Right atrium auricular region (tissue), 2 donors: ENCODE results near the gene HERC3. TPM values are rescaled to one million over a fixed set of nuclear protein-coding genes. Genes with fewer than 3 reads are reported as not detected.

ENCODE experiments used
- DNase-seq: peaks from one replicate; pipeline ENCODE4 v3.0.0-alpha.2; 2019; ENCODE audit warnings: low spot score
- H3K27ac ChIP-seq, 2 donors: fragments of 200-600 bp; sonication (generic); 1 replicate in 1 of 2; 2 replicates in 1 of 2; pipeline ENCODE4 v1.5.1; 2016 to 2019
- H3K27me3 ChIP-seq, 2 donors: fragments of 200-600 bp; sonication (generic); one replicate each; pipeline versions ENCODE4 v1.5.1 to v1.6.0; 2017 to 2019
- H3K36me3 ChIP-seq: fragments of 200-600 bp; sonication (generic); one replicate; pipeline ENCODE4 v1.5.1; 2016
- H3K4me1 ChIP-seq, 2 donors: fragments of 200-600 bp; sonication (generic); one replicate each; pipeline versions ENCODE4 v1.5.1 to v1.6.0; 2017 to 2019
- H3K4me3 ChIP-seq, 2 donors: fragments of 200-600 bp; sonication (generic); 1 replicate in 1 of 2; 2 replicates in 1 of 2; pipeline ENCODE4 v1.5.1; 2017 to 2019; ENCODE audit warnings: mild to moderate bottlenecking in 1 of 2, moderate library complexity in 1 of 2
- H3K9me3 ChIP-seq, 2 donors: fragments of 200-600 bp; sonication (generic); one replicate each; pipeline ENCODE4 v1.5.1; 2019
- total RNA-seq, 2 donors: library from RNA; depleted of rRNA; stranded (reverse); fragments of >200 nt; gene quantifications; one replicate each; pipeline ENCODE4 v1.1.0, GENCODE V29; 2016
- TF ChIP-seq, protein P1 (sequence below), 2 donors: fragments of 200-600 bp; sonication (generic); IDR thresholded peaks; one replicate each; pipeline ENCODE4 v1.5.1; 2019; ENCODE audit warnings: antibody characterized with exemption in 2 of 2

The HERC3 gene
- total RNA-seq, 2 donors from 2014 or later: 27.4 to 36.2 TPM

- no peaks in the 10 kb centered on the region for H3K27me3 ChIP-seq
- DNase-seq: no peak
- H3K9me3 ChIP-seq: no peaks in the 10 kb centered on the region
- TF ChIP-seq, protein P1, sequence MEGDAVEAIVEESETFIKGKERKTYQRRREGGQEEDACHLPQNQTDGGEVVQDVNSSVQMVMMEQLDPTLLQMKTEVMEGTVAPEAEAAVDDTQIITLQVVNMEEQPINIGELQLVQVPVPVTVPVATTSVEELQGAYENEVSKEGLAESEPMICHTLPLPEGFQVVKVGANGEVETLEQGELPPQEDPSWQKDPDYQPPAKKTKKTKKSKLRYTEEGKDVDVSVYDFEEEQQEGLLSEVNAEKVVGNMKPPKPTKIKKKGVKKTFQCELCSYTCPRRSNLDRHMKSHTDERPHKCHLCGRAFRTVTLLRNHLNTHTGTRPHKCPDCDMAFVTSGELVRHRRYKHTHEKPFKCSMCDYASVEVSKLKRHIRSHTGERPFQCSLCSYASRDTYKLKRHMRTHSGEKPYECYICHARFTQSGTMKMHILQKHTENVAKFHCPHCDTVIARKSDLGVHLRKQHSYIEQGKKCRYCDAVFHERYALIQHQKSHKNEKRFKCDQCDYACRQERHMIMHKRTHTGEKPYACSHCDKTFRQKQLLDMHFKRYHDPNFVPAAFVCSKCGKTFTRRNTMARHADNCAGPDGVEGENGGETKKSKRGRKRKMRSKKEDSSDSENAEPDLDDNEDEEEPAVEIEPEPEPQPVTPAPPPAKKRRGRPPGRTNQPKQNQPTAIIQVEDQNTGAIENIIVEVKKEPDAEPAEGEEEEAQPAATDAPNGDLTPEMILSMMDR (IDR thresholded peaks at IDR 0.05): no peak
- peaks cover 0 to 50% of the 10 kb centered on the region in 2 donors for H3K4me1 ChIP-seq
- H3K36me3 ChIP-seq: peaks cover 5% of the 10 kb centered on the region
- H3K27ac ChIP-seq: peak overlapping the region; percentile 46 to 77
- H3K4me3 ChIP-seq: no peak overlapping the region
Measured at GRCh38 chr4:88599714-88600113, 7.4 kb downstream of the HERC3 start.

- Histone ChIP-seq H3K9me3 (no peaks in the 10 kb centered on the region), H3K27ac (peak overlapping the region; percentile 46 to 77), H3K4me3 (no peak overlapping the region), H3K4me1 (peaks cover 0 to 50% of the 10 kb centered on the region in 2 donors), H3K36me3 (peaks cover 5% of the 10 kb centered on the region), H3K27me3 (no peaks in the 10 kb centered on the region)
- DNase-seq: no peak
- TF ChIP-seq, protein P1 (IDR thresholded peaks at IDR 0.05): no peak
Measured at GRCh38 chr4:88600176-88600838, 8.0 kb downstream of the HERC3 start.

- H3K9me3 ChIP-seq: no peaks in the 10 kb centered on the region
- peaks cover 22% of the 10 kb centered on the region for H3K36me3 ChIP-seq
- TF ChIP-seq, protein P1 (IDR thresholded peaks at IDR 0.05): no peak
- no peaks in the 10 kb centered on the region for H3K27me3 ChIP-seq
- DNase-seq: no peak
- no peak overlapping the region for H3K27ac ChIP-seq
- peaks cover 0 to 23% of the 10 kb centered on the region in 2 donors for H3K4me1 ChIP-seq
- no peak overlapping the region for H3K4me3 ChIP-seq
Measured at GRCh38 chr4:88604978-88605678, 12.8 kb downstream of the HERC3 start.

- TF ChIP-seq, protein P1 (IDR thresholded peaks at IDR 0.05): no peak
- Histone ChIP-seq H3K27ac (no peak overlapping the region), H3K4me1 (peaks cover 0 to 23% of the 10 kb centered on the region in 2 donors), H3K4me3 (no peak overlapping the region), H3K9me3 (no peaks in the 10 kb centered on the region), H3K27me3 (no peaks in the 10 kb centered on the region), H3K36me3 (peaks cover 22% of the 10 kb centered on the region)
- DNase-seq: no peak
Measured at GRCh38 chr4:88605736-88606135, 13.5 kb downstream of the HERC3 start.

DNA sequence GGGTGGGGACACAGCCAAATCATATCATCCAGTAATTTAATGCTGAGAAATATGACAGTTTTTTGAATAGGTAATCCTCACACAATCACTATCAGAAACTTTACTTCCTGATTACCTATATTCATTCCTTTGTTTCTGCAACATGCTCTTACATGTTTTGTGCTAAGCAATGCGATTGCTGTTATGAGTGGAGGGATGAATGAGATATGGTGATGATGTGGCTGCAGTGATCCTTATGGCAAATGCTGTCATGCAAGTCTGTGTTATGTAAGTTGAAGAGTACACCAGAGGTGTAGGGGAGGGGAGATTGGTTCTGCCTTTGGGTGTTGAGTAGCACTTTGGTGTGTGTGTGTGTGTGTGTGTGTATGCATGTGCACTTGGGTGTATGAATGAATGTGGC is 14.6 kb downstream of the HERC3 start:
- Histone ChIP-seq H3K36me3 (peaks cover 22% of the 10 kb centered on the region), H3K4me3 (no peak overlapping the region), H3K27me3 (no peaks in the 10 kb centered on the region), H3K9me3 (no peaks in the 10 kb centered on the region), H3K4me1 (peaks cover 0 to 28% of the 10 kb centered on the region in 2 donors), H3K27ac (no peak overlapping the region)
- no peak for DNase-seq
- TF ChIP-seq, protein P1 (IDR thresholded peaks at IDR 0.05): no peak
